ENCODE data around the gene CCNB1IP1. TPM values are rescaled to one million over a fixed set of nuclear protein-coding genes. Genes with fewer than 3 reads are reported as not detected.

Gene CCNB1IP1
- polyA plus RNA-seq, 3 donors: 3.5 to 8.6 (median 5.4) TPM

GRCh38 chr14:20379743-20380142 is 46.7 kb upstream of the CCNB1IP1 start:
- H3K27ac ChIP-seq (ENCODE audit: low read depth in 1 of 2, low read length in 2 of 2): no peak overlapping the region
- no peak overlapping the region for H3K4me2 ChIP-seq (replicated peaks; ENCODE audit: extremely low read depth, low read length, poor library complexity, severe bottlenecking)
- intact Hi-C loops (cut with micrococcal nuclease): no loop called here
- no peaks in the 10 kb centered on the region for H3K4me1 ChIP-seq (ENCODE audit: control insufficient read depth in 1 of 2, insufficient read depth in 2 of 2, low read length in 2 of 2)
- peaks cover 94 to 100% of the 10 kb centered on the region in 2 donors for H3K36me3 ChIP-seq (replicated peaks in 1 of 2; ENCODE audit: control insufficient read depth in 1 of 2, insufficient read depth in 2 of 2, low read length in 2 of 2)
- Mint-ChIP-seq H3K9me3 (no peaks in the 10 kb centered on the region), H3K4me1 (no peaks in the 10 kb centered on the region), H3K4me3 (no peak overlapping the region), H3K36me3 (peaks cover 96 to 99% of the 10 kb centered on the region in 2 donors), H3K27me3 (ENCODE audit: low read depth in 3 of 3) (no peaks in the 10 kb centered on the region), H3K27ac (peak overlapping the region in 1 of 7 donors; percentile 56)
- no peaks in the 10 kb centered on the region for H3K9me3 ChIP-seq (replicated peaks in 1 of 2; ENCODE audit: control insufficient read depth in 1 of 2, insufficient read depth in 1 of 2, low read length in 2 of 2)
- H3K4me3 ChIP-seq (replicated peaks in 1 of 3; ENCODE audit: low read depth in 2 of 3, low read length in 3 of 3): no peak overlapping the region
- no peak for DNase-seq
- peaks cover 87% of the 10 kb centered on the region for H4K20me1 ChIP-seq (ENCODE audit: insufficient read depth, low read length)
- WGBS (ENCODE audit: insufficient coverage): 63% methylated on average over 1 of the region's 1 CpG
- no peaks in the 10 kb centered on the region for H3K79me2 ChIP-seq (ENCODE audit: insufficient read depth, low read length)
- TF ChIP-seq CTCF (IDR thresholded peaks at IDR 0.05): no peak
- no peak overlapping the region for H2AFZ ChIP-seq (ENCODE audit: insufficient read depth, low read depth, low read length, poor library complexity, severe bottlenecking)
- no peak overlapping the region for H3K9ac ChIP-seq (ENCODE audit: insufficient read depth, low read length, poor library complexity, severe bottlenecking)
- H3K27me3 ChIP-seq (ENCODE audit: control insufficient read depth in 2 of 2, insufficient read depth in 2 of 2, low read length in 2 of 2): no peaks in the 10 kb centered on the region

- H3K4me3 Mint-ChIP-seq: no peak overlapping the region
- peaks cover 0 to 2% (median 0%) of the 10 kb centered on the region in 3 donors for H3K27me3 Mint-ChIP-seq (ENCODE audit: low read depth in 3 of 3)
- peaks cover 94 to 100% of the 10 kb centered on the region in 2 donors for H3K36me3 ChIP-seq (replicated peaks in 1 of 2; ENCODE audit: control insufficient read depth in 1 of 2, insufficient read depth in 2 of 2, low read length in 2 of 2)
- no peak overlapping the region for H2AFZ ChIP-seq (ENCODE audit: insufficient read depth, low read depth, low read length, poor library complexity, severe bottlenecking)
- intact Hi-C loops (cut with micrococcal nuclease): no loop called here
- no peaks in the 10 kb centered on the region for H3K9me3 ChIP-seq (replicated peaks in 1 of 2; ENCODE audit: control insufficient read depth in 1 of 2, insufficient read depth in 1 of 2, low read length in 2 of 2)
- TF ChIP-seq CTCF (IDR thresholded peaks at IDR 0.05): no peak
- H3K9ac ChIP-seq (ENCODE audit: insufficient read depth, low read length, poor library complexity, severe bottlenecking): no peak overlapping the region
- H4K20me1 ChIP-seq (ENCODE audit: insufficient read depth, low read length): peaks cover 80% of the 10 kb centered on the region
- no peaks in the 10 kb centered on the region for H3K4me1 ChIP-seq (ENCODE audit: control insufficient read depth in 1 of 2, insufficient read depth in 2 of 2, low read length in 2 of 2)
- H3K9me3 Mint-ChIP-seq: no peaks in the 10 kb centered on the region
- H3K4me3 ChIP-seq (replicated peaks in 1 of 3; ENCODE audit: low read depth in 2 of 3, low read length in 3 of 3): no peak overlapping the region
- H3K36me3 Mint-ChIP-seq: peaks cover 95 to 99% of the 10 kb centered on the region in 2 donors
- no peak overlapping the region for H3K27ac ChIP-seq (ENCODE audit: low read depth in 1 of 2, low read length in 2 of 2)
- no peak for DNase-seq
- H3K79me2 ChIP-seq (ENCODE audit: insufficient read depth, low read length): no peaks in the 10 kb centered on the region
- H3K27me3 ChIP-seq (ENCODE audit: control insufficient read depth in 2 of 2, insufficient read depth in 2 of 2, low read length in 2 of 2): no peaks in the 10 kb centered on the region
- H3K27ac Mint-ChIP-seq: no peak overlapping the region
- H3K4me1 Mint-ChIP-seq: no peaks in the 10 kb centered on the region
- no peak overlapping the region for H3K4me2 ChIP-seq (replicated peaks; ENCODE audit: extremely low read depth, low read length, poor library complexity, severe bottlenecking)
- WGBS (ENCODE audit: insufficient coverage): no CpG with 5 or more reads among the region's 2 CpGs
Measured at GRCh38 chr14:20377171-20377570, 44.1 kb upstream of the CCNB1IP1 start.
